MCF 10A (cell line): ENCODE measurements around the gene PRKAR1B. TPM values are rescaled to one million over a fixed set of nuclear protein-coding genes. Genes with fewer than 3 reads are reported as not detected.

Experiments used
- BruUV-seq: library from RNA; stranded (reverse); fragments of 400-500 nt; replicated peaks from 2 replicates; lab custom pipeline; 2021; lab: Mats Ljungman, UMichigan
- CTCF ChIA-PET: fragments of 300-600 bp; sonication (Branson Sonifier 250); formaldehyde crosslinking; extraction: SDS; loops from one replicate; lab custom pipeline; 2021; ENCODE audit warnings: antibody characterized with exemption, inconsistent platforms; lab: Yijun Ruan, JAX
- POLR2A ChIA-PET: fragments of 300-600, 350-650 bp; sonication (Branson Sonifier 250); formaldehyde crosslinking; extraction: SDS; loops from one replicate; lab custom pipeline; 2020; ENCODE audit warnings: antibody characterized with exemption, inconsistent platforms; lab: Yijun Ruan, JAX
- DNase-seq: peaks from one replicate; pipeline ENCODE4 v3.0.0-alpha.2; 2018; ENCODE audit not compliant: unreplicated experiment
- H3K27ac Mint-ChIP-seq: one replicate; pipeline ENCODE4 v1.8.0; 2022; ENCODE audit warnings: mild to moderate bottlenecking, low read depth, mixed read lengths; ENCODE audit not compliant: unreplicated experiment
- H3K27me3 Mint-ChIP-seq: one replicate; pipeline ENCODE4 v1.8.0; 2022; ENCODE audit warnings: mixed read lengths; ENCODE audit not compliant: insufficient read depth, unreplicated experiment
- H3K36me3 Mint-ChIP-seq: one replicate; pipeline ENCODE4 v1.8.0; 2022; ENCODE audit warnings: mild to moderate bottlenecking, moderate library complexity, mixed read lengths; ENCODE audit not compliant: insufficient read depth, unreplicated experiment
- H3K4me1 Mint-ChIP-seq: one replicate; pipeline ENCODE4 v1.8.0; 2022; ENCODE audit warnings: mixed read lengths; ENCODE audit not compliant: insufficient read depth, unreplicated experiment
- H3K4me3 Mint-ChIP-seq: one replicate; pipeline ENCODE4 v1.8.0; 2022; ENCODE audit warnings: mild to moderate bottlenecking, moderate library complexity, mixed read lengths; ENCODE audit not compliant: unreplicated experiment
- H3K9me3 Mint-ChIP-seq: one replicate; pipeline ENCODE4 v1.8.0; 2022; ENCODE audit warnings: mixed read lengths; ENCODE audit not compliant: unreplicated experiment
- intact Hi-C: fragments of 100-400 bp; cut with micrococcal nuclease; formaldehyde crosslinking; loops from 2 replicates; pipeline ENCODE4 v1.14.1; 2022
- total RNA-seq: library from RNA; stranded (reverse); gene quantifications from 2 replicates; pipeline ENCODE4 v1.2.3, GENCODE V29; 2022
- TF ChIP-seq, protein P1 (sequence below): fragments of 200-600 bp; IDR thresholded peaks from one replicate; pipeline ENCODE4 v1.8.0; 2022; ENCODE audit warnings: antibody characterized with exemption, mild to moderate bottlenecking; ENCODE audit not compliant: unreplicated experiment

The PRKAR1B gene
- total RNA-seq, 1 experiment from 2014 or later = 31.5 TPM

GRCh38 chr7:672891-673290, 54.2 kb downstream of the PRKAR1B start:
- Mint-ChIP-seq H3K4me3 (no peak overlapping the region), H3K9me3 (no peaks in the 10 kb centered on the region), H3K27me3 (no peaks in the 10 kb centered on the region), H3K36me3 (peaks cover 26% of the 10 kb centered on the region), H3K27ac (no peak overlapping the region), H3K4me1 (no peaks in the 10 kb centered on the region)
- CTCF ChIA-PET = no interaction called here
- POLR2A ChIA-PET = interaction anchor here (0.7 kb wide), 1 partner anchor 20 kb away, joined by 3 read pairs; no protein-coding TSS in a partner anchor
- TF ChIP-seq, protein P1, sequence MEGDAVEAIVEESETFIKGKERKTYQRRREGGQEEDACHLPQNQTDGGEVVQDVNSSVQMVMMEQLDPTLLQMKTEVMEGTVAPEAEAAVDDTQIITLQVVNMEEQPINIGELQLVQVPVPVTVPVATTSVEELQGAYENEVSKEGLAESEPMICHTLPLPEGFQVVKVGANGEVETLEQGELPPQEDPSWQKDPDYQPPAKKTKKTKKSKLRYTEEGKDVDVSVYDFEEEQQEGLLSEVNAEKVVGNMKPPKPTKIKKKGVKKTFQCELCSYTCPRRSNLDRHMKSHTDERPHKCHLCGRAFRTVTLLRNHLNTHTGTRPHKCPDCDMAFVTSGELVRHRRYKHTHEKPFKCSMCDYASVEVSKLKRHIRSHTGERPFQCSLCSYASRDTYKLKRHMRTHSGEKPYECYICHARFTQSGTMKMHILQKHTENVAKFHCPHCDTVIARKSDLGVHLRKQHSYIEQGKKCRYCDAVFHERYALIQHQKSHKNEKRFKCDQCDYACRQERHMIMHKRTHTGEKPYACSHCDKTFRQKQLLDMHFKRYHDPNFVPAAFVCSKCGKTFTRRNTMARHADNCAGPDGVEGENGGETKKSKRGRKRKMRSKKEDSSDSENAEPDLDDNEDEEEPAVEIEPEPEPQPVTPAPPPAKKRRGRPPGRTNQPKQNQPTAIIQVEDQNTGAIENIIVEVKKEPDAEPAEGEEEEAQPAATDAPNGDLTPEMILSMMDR = no peak
- intact Hi-C loops = no loop called here
- no peak for DNase-seq
- BruUV-seq = no TSS peak

- BruUV-seq = no TSS peak
- TF ChIP-seq, protein P1 = no peak
- H3K9me3 Mint-ChIP-seq = no peaks in the 10 kb centered on the region
- peaks cover 25% of the 10 kb centered on the region for H3K36me3 Mint-ChIP-seq
- DNase-seq = no peak
- ChIA-PET CTCF (no interaction called here), POLR2A (no interaction called here)
- H3K27me3 Mint-ChIP-seq = no peaks in the 10 kb centered on the region
- no peak overlapping the region for H3K27ac Mint-ChIP-seq
- H3K4me1 Mint-ChIP-seq = no peaks in the 10 kb centered on the region
- no peak overlapping the region for H3K4me3 Mint-ChIP-seq
- intact Hi-C loops = no loop called here
Measured at GRCh38 chr7:671415-672042, 55.6 kb downstream of the PRKAR1B start.

- Mint-ChIP-seq H3K27ac (no peak overlapping the region), H3K4me3 (no peak overlapping the region), H3K9me3 (no peaks in the 10 kb centered on the region), H3K4me1 (no peaks in the 10 kb centered on the region), H3K36me3 (peaks cover 24% of the 10 kb centered on the region), H3K27me3 (no peaks in the 10 kb centered on the region)
- intact Hi-C loops = no loop called here
- ChIA-PET CTCF (interaction anchor here (0.6 kb wide), 1 partner anchor 283 kb away, joined by 4 read pairs; no protein-coding TSS in a partner anchor), POLR2A (no interaction called here)
- DNase-seq = no peak
- TF ChIP-seq, protein P1 = no peak
- BruUV-seq = no TSS peak
Measured at GRCh38 chr7:670501-671390, 56.3 kb downstream of the PRKAR1B start.

DNA sequence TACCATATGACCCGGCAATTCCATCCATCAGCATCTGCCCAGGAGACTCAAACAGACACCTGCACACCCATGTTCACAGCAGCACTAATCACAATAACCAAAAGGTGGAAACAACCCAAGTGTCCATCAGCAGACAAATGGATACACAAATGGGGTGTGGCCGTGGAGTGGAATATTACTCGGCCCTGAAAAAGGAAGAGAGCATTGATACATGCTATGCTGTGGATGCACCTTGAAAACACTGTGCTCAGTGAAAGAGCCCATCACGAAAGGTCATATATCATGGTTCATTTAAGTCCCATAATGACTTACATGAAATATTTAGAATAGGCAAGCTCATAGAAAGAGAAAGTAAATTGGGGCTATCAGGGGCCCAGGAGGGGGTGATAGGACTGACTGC, 58.1 kb downstream of the PRKAR1B start:
- Mint-ChIP-seq H3K4me3 (no peak overlapping the region), H3K36me3 (peaks cover 20% of the 10 kb centered on the region), H3K4me1 (no peaks in the 10 kb centered on the region), H3K27me3 (no peaks in the 10 kb centered on the region), H3K27ac (no peak overlapping the region), H3K9me3 (no peaks in the 10 kb centered on the region)
- intact Hi-C loops = no loop called here
- ChIA-PET POLR2A (no interaction called here), CTCF (interaction anchor here (1.3 kb wide), 1 partner anchor 403 kb away, joined by 4 read pairs; no protein-coding TSS in a partner anchor)
- DNase-seq = no peak
- TF ChIP-seq, protein P1 = no peak
- BruUV-seq = no TSS peak
